HG03175 (cell line): ENCODE data around the gene HCN1.
A peak's percentile ranks its signal among the peaks of the same experiment; 100 is the strongest.

Experiments used
- ATAC-seq: cut with Tn5 transposase; IDR thresholded peaks from one replicate; pipeline ENCODE4 v1.9.1; 2021; ENCODE audit warnings: mild to moderate bottlenecking, moderate library complexity; ENCODE audit not compliant: unreplicated experiment

Gene HCN1

DNA sequence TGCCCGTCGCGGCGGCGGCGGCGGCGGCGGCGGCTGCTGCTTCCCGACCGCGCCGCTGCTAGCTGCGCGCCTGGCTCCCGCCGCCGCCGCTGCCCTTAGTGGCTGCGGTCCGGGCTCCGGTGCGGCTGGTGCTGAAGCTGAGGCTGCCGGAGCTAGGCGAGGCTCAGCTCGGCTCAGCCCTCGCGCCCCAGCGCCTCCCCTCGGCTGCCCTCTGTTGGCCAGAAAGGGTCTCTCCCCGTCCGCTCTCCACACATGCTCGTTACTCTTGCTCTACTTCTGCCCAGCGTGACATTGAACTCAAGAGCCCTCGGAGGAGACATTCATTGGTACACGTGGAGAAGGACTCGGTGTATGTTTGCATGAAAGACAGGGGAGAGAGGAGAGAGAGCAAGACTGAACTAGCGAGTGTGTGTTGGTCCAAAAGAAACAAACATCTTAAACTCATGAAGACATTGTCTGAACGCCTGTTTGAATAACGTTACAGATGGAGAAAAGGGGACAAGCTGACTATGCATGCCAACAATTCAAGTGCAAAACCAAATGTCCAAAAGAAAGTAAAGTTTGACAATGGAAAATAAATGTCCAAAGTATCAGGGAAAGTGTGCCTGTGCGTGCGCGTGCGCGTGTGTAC, at the start of gene HCN1:
Gene HCN1, minus strand, starts transcription at position 175 of the 631 bp plus-strand sequence.
- ATAC-seq: peak; percentile 57

GRCh38 chr5:45741110-45741509, 44.9 kb upstream of the HCN1 start:
- no peak for ATAC-seq

DNA sequence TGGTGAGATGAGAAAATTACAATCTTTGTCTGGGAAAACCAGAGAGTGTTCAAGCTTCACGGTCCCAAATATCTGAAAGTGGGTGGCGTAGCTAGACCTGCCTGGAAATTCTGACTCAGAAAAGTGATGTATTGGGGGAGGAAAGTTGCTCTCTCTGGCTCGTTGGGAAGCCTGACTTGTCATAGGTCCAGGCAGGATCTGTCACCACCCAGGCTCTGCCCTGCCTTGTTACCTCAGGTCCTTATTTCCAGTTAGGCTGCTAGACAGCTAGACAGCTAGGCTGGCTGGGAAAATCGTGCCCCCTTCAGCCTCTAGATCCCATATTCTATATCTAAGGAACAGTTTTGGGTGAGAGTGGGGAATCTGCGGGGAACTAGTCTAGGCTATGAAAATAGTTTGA, 41.0 kb upstream of the HCN1 start:
- ATAC-seq: no peak

DNA sequence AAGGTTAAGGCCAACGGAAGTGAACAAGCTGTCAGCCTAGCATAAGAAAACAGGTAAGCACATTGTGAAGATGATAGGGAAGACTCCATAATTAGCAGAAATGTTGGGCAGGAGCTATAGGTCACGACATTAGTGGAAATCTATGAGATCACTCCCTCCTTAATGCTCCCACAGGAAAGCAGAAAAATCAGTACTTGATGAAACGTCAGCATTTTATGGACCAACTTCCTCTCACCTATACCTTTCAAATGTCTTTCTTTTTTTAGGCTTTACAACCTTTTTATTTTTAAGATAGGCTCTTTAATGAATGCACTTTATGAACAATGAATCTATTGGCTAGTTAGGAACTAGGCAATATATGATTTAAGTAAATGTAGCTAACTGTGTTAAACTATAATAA, 29.4 kb upstream of the HCN1 start:
- ATAC-seq: no peak

DNA sequence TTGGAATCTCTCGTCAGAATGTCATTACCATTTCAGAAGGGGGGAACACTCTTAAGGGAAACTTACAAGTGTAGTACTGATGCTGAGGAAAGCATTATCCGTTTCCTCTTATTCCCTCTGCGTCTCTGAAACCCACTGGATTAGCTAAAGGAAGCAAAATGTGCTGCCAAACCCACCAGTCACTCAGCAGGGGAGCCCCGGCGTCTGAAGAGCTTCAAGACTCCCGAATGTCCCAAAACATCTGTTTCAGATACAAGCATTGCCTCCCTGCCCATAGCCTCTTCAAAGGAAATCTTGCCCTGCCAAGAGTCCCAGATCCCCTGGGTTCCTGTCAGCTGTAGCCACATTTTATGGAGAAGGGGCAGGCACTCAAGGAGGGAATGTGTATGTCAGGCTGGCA, 1.0 kb upstream of the HCN1 start:
- no peak for ATAC-seq

- ATAC-seq: no peak
Observed at GRCh38 chr5:45695804-45696156, 400 bp downstream of the HCN1 start.

DNA sequence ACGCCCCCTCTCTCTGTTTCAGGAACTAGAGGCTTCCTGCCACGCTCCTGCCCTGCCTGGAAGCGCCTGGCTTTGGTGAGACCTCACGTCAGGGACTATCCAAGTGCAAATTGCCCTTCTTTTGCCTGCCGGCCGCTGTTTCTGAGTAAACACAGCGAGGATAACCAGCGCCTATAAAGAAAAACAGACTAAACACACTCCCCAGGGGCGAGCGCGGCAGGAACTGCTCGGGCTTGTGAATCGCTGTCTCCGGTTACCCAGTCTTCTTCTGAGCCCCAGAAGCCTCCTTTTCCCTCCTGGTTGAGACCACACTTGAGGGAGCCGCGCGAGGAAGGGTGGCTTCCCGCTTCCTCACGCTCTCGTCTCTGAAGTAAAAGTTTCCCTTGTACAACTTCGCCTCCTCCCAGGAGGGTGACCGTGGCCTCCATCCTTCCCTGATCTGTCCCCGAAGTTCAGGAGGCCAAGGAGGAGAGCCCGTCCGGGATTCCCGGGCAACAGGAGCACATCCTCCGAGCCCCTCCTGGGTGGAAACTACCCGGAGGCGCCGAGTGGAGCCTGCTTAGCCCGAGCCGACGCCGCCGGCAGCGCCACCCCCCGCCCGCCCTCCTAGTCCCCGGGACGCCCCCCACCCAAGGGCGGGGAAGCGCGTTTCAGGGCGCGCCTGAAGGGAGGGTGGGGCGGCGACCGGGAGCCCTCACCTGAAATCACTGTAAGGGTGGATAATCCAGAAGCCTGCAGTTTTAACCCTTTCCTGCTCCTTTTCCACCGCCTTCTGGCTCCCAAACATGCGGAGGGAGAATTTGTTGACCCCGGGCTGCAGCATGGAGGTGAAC, 993 bp downstream of the HCN1 start:
- no peak for ATAC-seq

- no peak for ATAC-seq
Observed at GRCh38 chr5:45694255-45694814, 1.8 kb downstream of the HCN1 start.

DNA sequence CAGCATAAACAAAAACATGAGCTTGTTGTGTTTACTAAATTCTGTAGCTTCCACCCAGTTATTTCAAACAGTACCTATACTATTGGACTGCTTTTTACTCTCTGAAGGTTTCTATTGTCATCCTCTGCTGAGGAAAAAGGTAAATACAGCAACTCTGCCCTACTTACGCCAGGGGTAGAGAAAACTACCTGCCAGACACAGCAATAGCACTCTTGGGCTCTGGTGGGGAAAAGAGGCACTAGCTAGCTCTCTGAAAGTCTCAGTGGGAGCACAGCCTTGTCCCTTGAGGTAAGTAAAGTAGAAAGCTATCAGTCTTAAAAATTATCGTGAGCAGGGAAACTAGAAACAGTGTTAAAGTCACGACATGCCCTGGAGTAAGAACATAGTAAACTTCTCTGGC, 3.7 kb downstream of the HCN1 start:
- ATAC-seq: no peak

- no peak for ATAC-seq
Observed at GRCh38 chr5:45691656-45692055, 4.5 kb downstream of the HCN1 start.

DNA sequence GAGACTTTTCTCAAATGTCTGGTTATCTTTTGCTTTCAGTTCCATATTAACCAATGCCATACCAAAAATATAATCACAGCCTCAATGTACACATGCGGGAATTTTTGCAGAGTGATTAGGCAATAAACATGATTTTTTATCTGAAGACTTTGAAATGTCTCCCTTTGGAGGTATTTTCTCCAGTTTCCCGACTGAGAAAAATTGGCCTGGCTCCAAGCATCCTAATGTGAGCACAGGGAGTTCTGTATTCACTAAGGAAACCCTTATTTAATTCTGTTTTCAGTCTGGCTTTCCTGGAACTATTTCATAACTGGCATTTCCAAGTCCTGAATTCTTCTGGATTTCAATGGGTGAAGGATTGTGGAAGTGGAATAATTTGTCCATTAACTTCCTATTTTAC, 8.5 kb downstream of the HCN1 start:
- no peak for ATAC-seq

DNA sequence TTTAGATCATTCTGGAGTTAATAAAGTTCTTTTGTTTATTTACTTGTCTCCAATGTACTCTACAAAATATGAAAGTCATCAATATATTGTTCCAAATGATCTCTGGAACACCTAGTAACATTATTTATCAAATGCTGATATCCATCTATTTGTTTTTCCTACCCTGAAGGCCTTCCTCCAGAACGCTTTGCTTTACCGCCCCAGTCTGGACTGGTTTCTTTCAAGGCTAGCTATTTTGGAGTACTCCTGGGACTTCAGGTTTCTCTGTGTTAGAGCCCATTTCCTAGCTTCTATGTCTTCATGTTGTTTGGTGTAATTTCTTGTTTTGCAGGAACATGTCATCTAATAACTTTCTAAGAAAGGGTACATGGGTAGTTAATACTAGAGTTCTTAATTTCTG, 9.6 kb downstream of the HCN1 start:
- ATAC-seq: no peak

- no peak for ATAC-seq
Observed at GRCh38 chr5:45684118-45684517, 12.1 kb downstream of the HCN1 start.

- no peak for ATAC-seq
Observed at GRCh38 chr5:45680950-45681349, 15.2 kb downstream of the HCN1 start.

DNA sequence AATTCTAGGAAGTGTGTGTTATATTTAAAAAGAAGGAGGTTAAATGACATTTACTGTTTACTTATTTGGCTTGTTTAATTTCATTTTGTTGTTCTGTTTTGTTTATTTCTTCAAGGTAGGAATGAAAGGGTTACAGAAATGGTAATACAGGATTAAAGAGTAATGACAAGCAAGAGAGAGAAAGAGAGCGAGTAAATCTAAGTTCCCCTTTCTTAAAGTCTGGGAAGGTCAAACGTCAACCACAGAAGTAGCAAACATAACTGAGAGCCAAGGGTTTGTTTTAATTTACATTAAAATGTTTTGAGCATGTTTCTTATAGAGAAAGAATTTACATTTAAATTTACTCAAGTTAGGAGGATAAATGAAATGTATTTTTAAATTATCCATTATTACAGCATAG, 18.7 kb downstream of the HCN1 start:
- no peak for ATAC-seq

DNA sequence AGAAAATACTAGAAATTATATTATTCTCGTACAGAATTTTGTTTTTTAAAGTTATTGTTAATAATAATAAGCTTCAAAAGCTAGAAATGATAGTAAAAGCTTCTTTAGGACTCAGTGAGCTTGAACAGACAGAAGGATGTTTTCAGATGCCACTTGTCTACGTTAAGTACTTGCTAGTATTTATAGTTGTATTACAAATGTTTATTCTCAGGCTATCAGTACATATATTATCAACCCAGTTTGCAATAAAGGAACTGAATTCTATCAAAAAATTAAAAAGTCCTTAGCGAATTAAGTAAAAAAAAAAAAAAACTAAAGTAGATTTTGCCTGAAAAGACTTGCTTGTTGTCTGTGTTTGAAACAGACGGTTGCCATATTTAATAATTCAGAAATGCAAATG, 23.9 kb downstream of the HCN1 start:
- ATAC-seq: no peak

- no peak for ATAC-seq
Observed at GRCh38 chr5:45648744-45649143, 47.4 kb downstream of the HCN1 start.

DNA sequence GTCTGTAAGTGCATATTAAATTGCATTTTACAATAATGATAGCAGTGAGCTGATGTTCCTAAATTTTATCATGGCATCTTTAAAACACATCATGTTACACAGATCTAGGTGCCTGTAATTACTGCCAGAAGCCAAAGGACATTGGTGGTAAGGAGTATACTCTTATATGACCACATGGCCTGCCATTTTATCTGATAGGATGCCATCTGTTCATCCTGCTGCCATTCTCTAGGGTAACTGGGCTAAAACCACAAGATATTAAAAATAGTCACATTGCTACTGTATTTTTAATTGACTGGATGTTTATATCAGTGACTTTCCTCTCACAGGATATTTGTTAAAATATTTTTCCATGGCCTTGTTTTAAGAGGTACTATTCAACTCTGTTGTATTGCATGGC, 53.1 kb downstream of the HCN1 start:
- ATAC-seq: no peak

DNA sequence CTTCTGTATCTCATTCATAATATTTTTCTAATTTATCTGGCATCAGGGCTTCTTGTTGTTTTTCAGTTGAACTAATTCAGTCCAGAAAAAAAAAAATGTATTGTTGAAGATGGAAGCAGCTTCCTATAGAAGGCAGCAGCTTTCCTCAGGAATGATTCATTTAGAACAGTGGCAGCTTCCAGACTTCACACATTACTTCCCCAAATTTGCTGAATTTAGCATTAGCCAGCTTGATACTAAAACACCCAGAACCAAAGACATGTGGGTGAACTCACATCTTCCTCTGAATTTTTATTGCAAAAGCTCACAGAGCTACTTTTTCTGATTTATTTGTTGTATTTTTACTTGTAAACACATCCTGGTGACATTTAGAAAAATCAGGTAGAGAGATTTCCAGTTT, 53.8 kb downstream of the HCN1 start:
- ATAC-seq: no peak

DNA sequence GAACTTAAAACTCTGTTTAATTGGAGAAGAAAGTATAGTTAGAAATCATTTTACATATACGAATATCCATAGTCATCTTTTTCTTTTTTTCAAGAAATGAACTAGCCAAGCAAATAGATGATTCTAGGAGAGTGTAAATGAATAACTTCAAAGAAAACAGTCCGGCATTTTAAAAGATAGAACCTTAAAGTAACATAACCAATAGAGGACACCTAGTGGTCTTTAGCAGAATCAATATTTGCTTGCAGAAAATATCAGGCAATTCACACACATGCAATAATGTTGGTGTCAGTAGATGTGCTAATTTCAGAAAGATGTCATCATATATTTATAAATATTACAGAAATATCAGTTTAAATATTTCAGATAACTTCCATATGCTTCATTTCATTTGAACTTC, 57.1 kb downstream of the HCN1 start:
- ATAC-seq: no peak

DNA sequence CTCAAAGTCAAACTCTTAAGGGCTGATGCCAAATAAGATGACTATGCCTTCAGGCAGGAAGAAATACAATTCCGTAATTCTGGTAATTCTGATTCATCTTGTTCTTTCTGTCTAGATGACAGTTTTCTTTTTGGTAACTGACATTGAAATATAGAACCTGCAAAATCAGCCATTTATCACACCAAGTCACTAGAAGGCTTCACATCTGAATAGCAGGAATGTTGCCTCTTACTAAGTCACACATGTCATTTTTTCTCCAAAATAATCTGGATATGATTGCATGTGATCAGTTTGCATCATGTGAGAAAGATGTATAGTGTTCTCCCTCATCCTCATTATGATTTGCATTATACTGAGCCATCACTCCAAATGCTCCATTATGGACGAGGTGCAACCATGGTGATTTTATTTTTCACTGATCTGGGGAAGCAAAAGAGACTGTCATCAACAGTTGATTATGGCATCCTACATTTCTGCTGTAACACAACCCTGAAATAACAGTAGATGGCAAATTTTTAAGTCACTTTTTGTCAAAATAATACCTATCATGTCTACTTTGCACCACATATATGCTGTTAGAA, 69.0 kb downstream of the HCN1 start:
- ATAC-seq: no peak

DNA sequence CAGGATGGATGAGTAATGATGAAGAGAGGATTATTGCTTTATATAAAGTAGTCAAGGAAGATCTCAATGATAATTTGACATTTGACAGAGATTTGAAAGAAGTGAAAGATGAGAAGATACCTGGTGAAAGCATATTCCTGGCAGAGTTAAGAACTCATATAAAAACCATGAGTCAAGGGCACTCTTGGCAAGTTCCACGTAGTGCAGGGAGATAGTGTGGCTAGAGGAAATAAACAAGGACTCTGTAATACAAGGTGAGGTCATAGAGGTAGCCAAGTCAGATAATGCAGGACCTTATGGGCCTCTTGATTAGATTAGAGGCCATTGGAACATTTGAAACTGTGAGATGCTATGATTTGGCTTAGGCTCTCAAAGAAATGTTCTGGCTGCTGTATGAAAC, 72.3 kb downstream of the HCN1 start:
- no peak for ATAC-seq
